GM19463 (cell line): ENCODE measurements around the gene EPHB2.

Source experiments
- ATAC-seq: cut with Tn5 transposase; IDR thresholded peaks from one replicate; pipeline ENCODE4 v1.9.1; 2021; ENCODE audit warnings: mild to moderate bottlenecking, moderate library complexity; ENCODE audit not compliant: unreplicated experiment

The EPHB2 gene

GRCh38 chr1:22852144-22852655 lies 141.6 kb downstream of the EPHB2 start:
- no peak for ATAC-seq

- no peak for ATAC-seq
Measured at GRCh38 chr1:22853651-22854185, 143.1 kb downstream of the EPHB2 start.

GRCh38 chr1:22854688-22855565 lies 144.3 kb downstream of the EPHB2 start:
- ATAC-seq: no peak

GRCh38 chr1:22855668-22856606 lies 145.3 kb downstream of the EPHB2 start:
- no peak for ATAC-seq

GRCh38 chr1:22857661-22858060 lies 147.0 kb downstream of the EPHB2 start:
- no peak for ATAC-seq

- ATAC-seq: no peak
Measured at GRCh38 chr1:22860414-22860800, 149.8 kb downstream of the EPHB2 start.

GRCh38 chr1:22860883-22861385 lies 150.3 kb downstream of the EPHB2 start:
- ATAC-seq: no peak

GRCh38 chr1:22861764-22862440 lies 151.3 kb downstream of the EPHB2 start:
- no peak for ATAC-seq

GRCh38 chr1:22862752-22863151 lies 152.1 kb downstream of the EPHB2 start:
- ATAC-seq: no peak

- ATAC-seq: no peak
Measured at GRCh38 chr1:22863766-22864165, 153.1 kb downstream of the EPHB2 start.

- ATAC-seq: no peak
Measured at GRCh38 chr1:22864886-22865285, 154.2 kb downstream of the EPHB2 start.

- no peak for ATAC-seq
Measured at GRCh38 chr1:22865736-22866135, 155.1 kb downstream of the EPHB2 start.

- no peak for ATAC-seq
Measured at GRCh38 chr1:22866868-22867267, 156.2 kb downstream of the EPHB2 start.

GRCh38 chr1:22868331-22868730 lies 157.7 kb downstream of the EPHB2 start:
- ATAC-seq: no peak

GRCh38 chr1:22869325-22869724 lies 158.7 kb downstream of the EPHB2 start:
- ATAC-seq: no peak

- no peak for ATAC-seq
Measured at GRCh38 chr1:22870201-22870871, 159.7 kb downstream of the EPHB2 start.

- no peak for ATAC-seq
Measured at GRCh38 chr1:22872981-22873664, 162.5 kb downstream of the EPHB2 start.

- ATAC-seq: no peak
Measured at GRCh38 chr1:22874785-22875184, 164.1 kb downstream of the EPHB2 start.

GRCh38 chr1:22875241-22875640 lies 164.6 kb downstream of the EPHB2 start:
- ATAC-seq: no peak
